GM08714 (cell line): Measurements from ENCODE around the gene FAM156B.
"Not testable (repeated sequence)": the region's sequence is repeated elsewhere in the genome, so short reads cannot be mapped to it uniquely, and the experiment has no call there.

Source experiments
- H3K4me3 ChIP-seq: fragments of 200-500 bp; sonication (Bioruptor generic); 2 replicates; pipeline ENCODE4 v1.5.1; 2014; ENCODE audit warnings: mild to moderate bottlenecking, low read length, inconsistent platforms
- ZNF274 ChIP-seq: IDR thresholded peaks from 2 replicates; pipeline ENCODE4 v1.6.1; 2012; ENCODE audit warnings: mild to moderate bottlenecking, low read depth, low read length

The FAM156B gene

GRCh38 chrX:52896855-52897709 lies at the start of gene FAM156B:
TSS of gene FAM156B (plus strand) at chrX:52897330. CDS start at chrX:52907226, 9,896 bp downstream.
- not testable (repeated sequence) for H3K4me3 ChIP-seq

GRCh38 chrX:52852110-52852860 lies 44.8 kb upstream of the FAM156B start:
- no peak overlapping the region for H3K4me3 ChIP-seq
- no peak for TF ChIP-seq ZNF274

GRCh38 chrX:52856991-52857525 lies 40.1 kb upstream of the FAM156B start:
- H3K4me3 ChIP-seq, result not testable (repeated sequence)

GRCh38 chrX:52865343-52865998 lies 31.7 kb upstream of the FAM156B start:
- no peak for TF ChIP-seq ZNF274
- no peak overlapping the region for H3K4me3 ChIP-seq

- no peak within 1 kb of the TSS for H3K4me3 ChIP-seq
- no peak for TF ChIP-seq ZNF274
These were observed 29.4 kb upstream of the FAM156B start, which contains the start of gene XAGE3 for GRCh38 chrX:52867610-52868348. TSS of gene XAGE3 (minus strand) at chrX:52868083. CDS start at chrX:52867133, 950 bp downstream.

- H3K4me3 ChIP-seq, result no peak overlapping the region
- no peak for TF ChIP-seq ZNF274
These were observed 27.1 kb upstream of the FAM156B start for GRCh38 chrX:52870046-52870445.

GRCh38 chrX:52873825-52874224 lies 23.3 kb upstream of the FAM156B start:
- H3K4me3 ChIP-seq, result not testable (repeated sequence)

- H3K4me3 ChIP-seq, result no peak overlapping the region
- TF ChIP-seq ZNF274, result no peak
These were observed 22.5 kb upstream of the FAM156B start for GRCh38 chrX:52874661-52875060.

GRCh38 chrX:52875436-52875835 lies 21.7 kb upstream of the FAM156B start:
- H3K4me3 ChIP-seq, result not testable (repeated sequence)

- H3K4me3 ChIP-seq, result not testable (repeated sequence)
These were observed 20.7 kb upstream of the FAM156B start for GRCh38 chrX:52876386-52876785.

GRCh38 chrX:52887459-52887858 lies 9.7 kb upstream of the FAM156B start:
- H3K4me3 ChIP-seq, result not testable (repeated sequence)

GRCh38 chrX:52888090-52888489 lies 9.0 kb upstream of the FAM156B start:
- not testable (repeated sequence) for H3K4me3 ChIP-seq

GRCh38 chrX:52896438-52896837 lies 692 bp upstream of the FAM156B start:
- not testable (repeated sequence) for H3K4me3 ChIP-seq

GRCh38 chrX:52905531-52905930 lies 8.4 kb downstream of the FAM156B start:
- not testable (repeated sequence) for H3K4me3 ChIP-seq

GRCh38 chrX:52906072-52906471 lies 8.9 kb downstream of the FAM156B start:
- not testable (repeated sequence) for H3K4me3 ChIP-seq

GRCh38 chrX:52907137-52907536 lies 10.0 kb downstream of the FAM156B start:
- H3K4me3 ChIP-seq, result not testable (repeated sequence)

- H3K4me3 ChIP-seq, result not testable (repeated sequence)
These were observed 10.8 kb downstream of the FAM156B start for GRCh38 chrX:52907900-52908299.

- H3K4me3 ChIP-seq, result not testable (repeated sequence)
These were observed 12.3 kb downstream of the FAM156B start for GRCh38 chrX:52909313-52909969.

GRCh38 chrX:52913681-52914080 lies 16.6 kb downstream of the FAM156B start:
- H3K4me3 ChIP-seq, result not testable (repeated sequence)

- not testable (repeated sequence) for H3K4me3 ChIP-seq
These were observed 17.6 kb downstream of the FAM156B start for GRCh38 chrX:52914704-52915103.
